Type B pancreatic cell (in vitro differentiated cells): Measurements from ENCODE around the gene UTY. TPM values are rescaled to one million over a fixed set of nuclear protein-coding genes. Genes with fewer than 3 reads are reported as not detected.

ENCODE experiments used
- DNase-seq: peaks from one replicate; pipeline ENCODE4 v3.0.0; 2021; ENCODE audit warnings: mixed read lengths; ENCODE audit not compliant: unreplicated experiment; ENCODE audit errors: extremely low spot score
- H3K27ac Mint-ChIP-seq: 2 replicates; pipeline ENCODE4 v1.8.0; 2021; ENCODE audit warnings: mild to moderate bottlenecking, mixed read lengths
- H3K27me3 Mint-ChIP-seq: 2 replicates; pipeline ENCODE4 v1.8.0; 2021; ENCODE audit warnings: mixed read lengths
- H3K36me3 Mint-ChIP-seq: 2 replicates; pipeline ENCODE4 v1.8.0; 2021; ENCODE audit warnings: mixed read lengths
- H3K4me1 Mint-ChIP-seq: one replicate; pipeline ENCODE4 v1.8.0; 2021; ENCODE audit warnings: mixed read lengths; ENCODE audit not compliant: unreplicated experiment
- H3K4me3 Mint-ChIP-seq: 2 replicates; pipeline ENCODE4 v1.8.0; 2021; ENCODE audit warnings: mild to moderate bottlenecking, mixed read lengths
- H3K9me3 Mint-ChIP-seq: 2 replicates; pipeline ENCODE4 v1.8.0; 2021; ENCODE audit warnings: mixed read lengths
- long read RNA-seq: library from polyadenylated mRNA; unstranded; transcript quantifications from one replicate; pipeline ENCODE4 v2.0.0, GENCODE V29; 2020
- total RNA-seq: library from RNA; stranded (reverse); gene quantifications from 2 replicates; pipeline ENCODE4 v1.2.1, GENCODE V29; 2021; ENCODE audit warnings: low replicate concordance
- TF ChIP-seq, protein P1 (sequence below): fragments of 200-600 bp; sonication (generic); conservative IDR thresholded peaks from 2 replicates; pipeline ENCODE4 v1.5.0; 2021; ENCODE audit warnings: antibody characterized with exemption, mild to moderate bottlenecking

UTY gene
- not detected in 2 replicates for total RNA-seq
- long read RNA-seq = 0 reads

DNA sequence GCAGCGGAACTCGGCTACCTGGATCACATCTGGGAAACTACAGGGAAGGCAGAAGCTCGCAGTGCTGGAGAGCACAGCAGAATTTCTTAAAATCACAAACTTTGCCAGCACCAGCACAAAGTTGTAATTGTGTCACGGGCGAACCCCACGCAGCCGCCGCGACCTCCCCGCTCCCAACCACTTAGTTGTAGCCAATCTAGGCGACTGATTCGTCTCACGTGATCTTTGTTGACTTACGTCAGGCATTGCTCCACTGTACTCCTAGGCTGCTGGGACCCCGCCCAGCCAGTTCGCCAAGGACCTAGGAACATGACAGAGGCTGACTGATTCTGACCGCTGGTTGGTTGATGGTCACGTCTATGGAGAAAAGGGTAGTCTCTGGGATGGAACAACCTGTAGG, at the start of gene UTY:
Gene UTY, minus strand, starts transcription at position 206 of the 400 bp plus-strand sequence. CDS start 368 bp downstream, outside the sequence.
- no peak within 1 kb of the TSS for H3K4me3 Mint-ChIP-seq
- no peak for DNase-seq
- H3K4me1 Mint-ChIP-seq = no peaks in the 10 kb centered on the region
- H3K27ac Mint-ChIP-seq = no peak within 1 kb of the TSS
- TF ChIP-seq, protein P1, sequence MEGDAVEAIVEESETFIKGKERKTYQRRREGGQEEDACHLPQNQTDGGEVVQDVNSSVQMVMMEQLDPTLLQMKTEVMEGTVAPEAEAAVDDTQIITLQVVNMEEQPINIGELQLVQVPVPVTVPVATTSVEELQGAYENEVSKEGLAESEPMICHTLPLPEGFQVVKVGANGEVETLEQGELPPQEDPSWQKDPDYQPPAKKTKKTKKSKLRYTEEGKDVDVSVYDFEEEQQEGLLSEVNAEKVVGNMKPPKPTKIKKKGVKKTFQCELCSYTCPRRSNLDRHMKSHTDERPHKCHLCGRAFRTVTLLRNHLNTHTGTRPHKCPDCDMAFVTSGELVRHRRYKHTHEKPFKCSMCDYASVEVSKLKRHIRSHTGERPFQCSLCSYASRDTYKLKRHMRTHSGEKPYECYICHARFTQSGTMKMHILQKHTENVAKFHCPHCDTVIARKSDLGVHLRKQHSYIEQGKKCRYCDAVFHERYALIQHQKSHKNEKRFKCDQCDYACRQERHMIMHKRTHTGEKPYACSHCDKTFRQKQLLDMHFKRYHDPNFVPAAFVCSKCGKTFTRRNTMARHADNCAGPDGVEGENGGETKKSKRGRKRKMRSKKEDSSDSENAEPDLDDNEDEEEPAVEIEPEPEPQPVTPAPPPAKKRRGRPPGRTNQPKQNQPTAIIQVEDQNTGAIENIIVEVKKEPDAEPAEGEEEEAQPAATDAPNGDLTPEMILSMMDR = no peak
- H3K9me3 Mint-ChIP-seq = no peaks in the 10 kb centered on the region
- no peaks in the 10 kb centered on the region for H3K36me3 Mint-ChIP-seq
- no peaks in the 10 kb centered on the region for H3K27me3 Mint-ChIP-seq

DNA sequence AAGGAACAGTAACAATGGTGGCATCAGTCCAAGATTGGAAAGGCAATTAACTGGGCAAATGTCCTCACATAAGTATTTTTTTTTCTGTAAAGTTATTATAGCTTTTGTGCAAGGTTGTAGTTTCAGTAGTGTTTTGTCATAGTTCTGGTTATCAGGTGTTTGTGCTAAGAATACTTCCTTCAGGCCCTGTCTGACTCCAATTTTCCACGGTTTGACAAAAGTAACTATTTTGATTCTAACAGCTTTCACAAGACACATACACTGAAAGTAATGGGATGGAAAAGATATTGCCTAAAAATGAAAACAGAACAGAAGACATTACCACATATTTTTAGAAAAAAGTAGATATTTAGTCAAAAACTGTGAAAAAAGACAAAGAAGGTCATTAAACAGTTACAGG, 40.6 kb upstream of the UTY start:
- H3K4me1 Mint-ChIP-seq = no peaks in the 10 kb centered on the region

DNA sequence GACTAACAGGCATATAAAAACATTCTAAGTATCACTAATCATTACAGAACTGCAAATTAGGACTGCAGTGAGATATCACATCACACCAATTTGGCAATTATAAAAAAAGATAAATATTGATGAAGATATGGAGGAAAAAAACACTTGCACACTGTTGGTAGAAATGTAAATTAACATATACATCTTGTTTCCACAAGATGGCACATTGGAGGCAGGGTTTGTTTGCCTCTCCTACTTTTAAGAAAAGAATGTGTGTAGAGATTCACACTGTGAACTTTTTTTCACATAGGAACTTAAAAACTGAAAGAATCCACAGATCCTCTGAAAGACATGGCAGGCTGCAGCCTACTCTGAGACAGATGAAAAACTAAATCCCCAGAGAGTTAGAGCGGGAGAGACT, 21.4 kb upstream of the UTY start:
- H3K9me3 Mint-ChIP-seq = no peaks in the 10 kb centered on the region
- no peaks in the 10 kb centered on the region for H3K27me3 Mint-ChIP-seq
- no peak overlapping the region for H3K4me3 Mint-ChIP-seq
- no peaks in the 10 kb centered on the region for H3K36me3 Mint-ChIP-seq
- H3K4me1 Mint-ChIP-seq = no peaks in the 10 kb centered on the region
- TF ChIP-seq, protein P1 = no peak
- H3K27ac Mint-ChIP-seq = no peak overlapping the region
- DNase-seq = no peak

More for the DNA sequence above, 40.6 kb upstream of the UTY start:
- TF ChIP-seq, protein P1 = no peak
- no peak overlapping the region for H3K27ac Mint-ChIP-seq
- no peaks in the 10 kb centered on the region for H3K36me3 Mint-ChIP-seq
- no peaks in the 10 kb centered on the region for H3K9me3 Mint-ChIP-seq
- DNase-seq = no peak
- no peaks in the 10 kb centered on the region for H3K27me3 Mint-ChIP-seq
- H3K4me3 Mint-ChIP-seq = no peak overlapping the region

DNA sequence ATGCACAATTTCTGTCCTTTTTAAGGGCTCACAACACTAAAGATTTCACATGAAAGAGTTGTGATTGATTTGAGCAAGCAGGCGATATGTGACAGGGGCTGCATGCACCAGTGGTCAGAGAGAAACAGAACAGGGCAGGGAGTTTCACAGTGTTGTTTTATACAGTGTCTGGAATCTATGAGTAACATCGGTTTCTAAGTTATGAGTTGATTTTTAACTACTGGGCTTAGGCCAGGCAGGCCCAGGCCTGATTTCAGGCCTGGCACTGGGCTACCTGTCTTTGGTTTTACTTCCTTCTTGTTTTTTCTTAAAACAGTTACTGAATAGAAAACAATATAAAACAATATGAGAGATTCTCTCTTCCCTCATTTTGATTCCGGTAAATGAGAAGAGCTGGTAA, 13.9 kb upstream of the UTY start:
- no peak for DNase-seq
- no peaks in the 10 kb centered on the region for H3K9me3 Mint-ChIP-seq
- TF ChIP-seq, protein P1 = no peak
- H3K4me3 Mint-ChIP-seq = no peak overlapping the region
- H3K27me3 Mint-ChIP-seq = no peaks in the 10 kb centered on the region
- H3K27ac Mint-ChIP-seq = no peak overlapping the region
- H3K4me1 Mint-ChIP-seq = no peaks in the 10 kb centered on the region
- no peaks in the 10 kb centered on the region for H3K36me3 Mint-ChIP-seq

DNA sequence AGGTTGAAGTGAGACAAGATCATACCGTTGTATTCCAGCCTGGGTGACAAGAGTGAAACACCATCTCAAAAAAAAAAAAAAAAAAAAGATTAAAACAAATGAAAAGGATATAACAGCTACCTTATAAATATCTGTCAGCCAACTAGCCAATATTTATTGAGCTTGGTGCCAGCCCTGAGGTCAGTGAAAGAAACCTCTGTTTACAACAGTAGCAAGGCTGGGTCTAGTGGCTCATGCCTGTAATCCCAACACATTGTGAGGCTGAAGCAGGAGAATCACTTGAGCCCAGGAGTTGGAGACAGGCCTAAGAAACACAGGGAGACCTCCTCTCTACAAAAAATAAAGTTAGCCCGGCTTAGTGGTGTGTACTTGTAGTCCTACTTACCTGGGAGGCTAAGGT, 12.6 kb upstream of the UTY start:
- Mint-ChIP-seq H3K36me3 (no peaks in the 10 kb centered on the region), H3K27ac (no peak overlapping the region), H3K4me1 (no peaks in the 10 kb centered on the region), H3K27me3 (no peaks in the 10 kb centered on the region), H3K4me3 (no peak overlapping the region), H3K9me3 (no peaks in the 10 kb centered on the region)
- DNase-seq = no peak
- TF ChIP-seq, protein P1 = no peak

DNA sequence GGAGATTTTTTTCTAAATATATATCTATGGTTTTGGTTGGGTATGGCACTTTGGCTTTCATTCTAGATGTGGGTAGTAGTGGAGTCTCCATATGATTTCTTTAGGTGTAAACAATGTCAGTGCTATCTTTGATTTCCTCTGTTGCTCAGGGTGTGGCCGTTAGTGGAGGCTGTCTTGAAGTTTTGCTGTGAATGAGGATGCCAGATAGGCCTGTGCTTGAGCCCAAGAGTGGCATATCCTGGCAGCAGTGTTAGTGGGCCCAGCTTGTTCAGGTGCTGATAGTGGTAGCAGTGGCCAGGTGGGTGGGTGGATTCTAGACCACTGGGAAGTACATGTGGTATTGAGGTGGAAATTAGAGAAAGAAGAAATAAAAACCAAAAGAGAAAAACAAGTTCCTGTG, 8.9 kb upstream of the UTY start:
- TF ChIP-seq, protein P1 = no peak
- Mint-ChIP-seq H3K9me3 (no peaks in the 10 kb centered on the region), H3K4me1 (no peaks in the 10 kb centered on the region), H3K36me3 (no peaks in the 10 kb centered on the region), H3K4me3 (no peak overlapping the region), H3K27me3 (no peaks in the 10 kb centered on the region), H3K27ac (no peak overlapping the region)
- no peak for DNase-seq
